ENCODE results near the gene PRELP. TPM values are rescaled to one million over a fixed set of nuclear protein-coding genes. Genes with fewer than 3 reads are reported as not detected.

The PRELP gene
- total RNA-seq, 1 experiment from 2014 or later: 0.07 TPM

DNA sequence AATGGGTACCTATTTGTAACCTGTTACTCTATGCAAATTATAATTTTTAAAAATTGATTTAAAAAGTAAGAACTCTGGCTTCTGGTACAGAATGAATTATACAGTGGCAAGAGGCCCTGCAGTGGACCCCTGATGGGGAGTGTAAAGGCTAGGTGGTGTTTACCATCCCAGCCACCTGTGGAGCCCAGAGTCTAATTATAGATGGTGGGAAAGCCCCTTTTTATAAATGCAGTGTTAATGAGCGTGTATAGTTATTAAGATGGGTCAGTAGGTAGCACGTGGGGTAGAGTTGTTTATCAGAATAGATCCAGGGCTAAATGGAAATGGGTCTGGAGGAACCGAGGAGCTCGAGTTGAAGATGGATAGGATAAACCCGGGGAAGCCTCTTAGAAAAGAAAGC, 13.9 kb upstream of the PRELP start:
- Mint-ChIP-seq H3K9me3 (no peaks in the 10 kb centered on the region; a peak in 2 of 5 replicates), H3K27ac (peak overlapping the region in 1 of 3 experiments; percentile 37; a peak in 1 of 7 replicates), H3K27me3 (ENCODE audit: low read depth) (peaks cover 8% of the 10 kb centered on the region), H3K36me3 (ENCODE audit: insufficient read depth in 1 of 3, low read depth in 3 of 3) (no peaks in the 10 kb centered on the region), H3K4me3 (no peak overlapping the region), H3K4me1 (peaks cover 24 to 34% of the 10 kb centered on the region in 2 experiments)
- Histone ChIP-seq H2BK20ac (ENCODE audit: low read depth, low read length, poor library complexity, severe bottlenecking) (no peak overlapping the region), H3K23ac (ENCODE audit: insufficient read length, low read depth, low read length) (no peak overlapping the region), H3K14ac (ENCODE audit: insufficient read depth, low read length) (no peak overlapping the region), H4K20me1 (ENCODE audit: control insufficient read depth, insufficient read depth, insufficient read length) (no peaks in the 10 kb centered on the region), H3K9me3 (ENCODE audit: control insufficient read depth, low read depth, low read length) (no peaks in the 10 kb centered on the region), H3K79me2 (ENCODE audit: insufficient read depth, low read length) (no peaks in the 10 kb centered on the region), H3K9ac (ENCODE audit: extremely low read depth, insufficient read length, low read length) (no peak overlapping the region), H3K79me1 (ENCODE audit: insufficient read depth, low read depth, low read length, poor library complexity, severe bottlenecking) (no peaks in the 10 kb centered on the region), H2BK5ac (ENCODE audit: insufficient read length, low read length) (no peak overlapping the region), H2AK5ac (ENCODE audit: insufficient read length, low read length) (no peak overlapping the region), H3K56ac (ENCODE audit: insufficient read length, low read depth, low read length) (no peak overlapping the region), H3K27ac (ENCODE audit: insufficient read length, low read depth, low read length) (no peak overlapping the region), H4K8ac (replicated peaks; ENCODE audit: insufficient read length, low read depth, low read length) (no peak overlapping the region), H2BK15ac (ENCODE audit: low read depth, low read length) (no peak overlapping the region), H3K4ac (ENCODE audit: low read depth, low read length) (no peak overlapping the region), H3K27me3 (ENCODE audit: insufficient read depth, low read length) (no peaks in the 10 kb centered on the region), H3K23me2 (ENCODE audit: insufficient read length, low read depth, low read length, poor library complexity, severe bottlenecking) (no peaks in the 10 kb centered on the region), H2BK12ac (ENCODE audit: insufficient read length, low read depth, low read length) (no peak overlapping the region), H2BK120ac (ENCODE audit: low read depth, low read length, poor library complexity, severe bottlenecking) (no peak overlapping the region), H3T11ph (ENCODE audit: low read length) (no peak overlapping the region), H3K18ac (ENCODE audit: insufficient read length, low read depth, low read length) (no peak overlapping the region), H4K91ac (ENCODE audit: insufficient read length, low read depth, low read length) (no peak overlapping the region), H3K4me2 (ENCODE audit: insufficient read depth, insufficient read length, low read length) (no peak overlapping the region), H2AFZ (ENCODE audit: low read length) (no peak overlapping the region), H4K5ac (ENCODE audit: insufficient read length, low read depth, low read length) (no peak overlapping the region), H3K4me1 (ENCODE audit: insufficient read depth, low read length) (peaks cover 4% of the 10 kb centered on the region; the same call in 1 of the 2 replicates)
- 100% methylated on average over 1 of the region's 5 CpGs for WGBS (ENCODE audit: extremely low coverage, insufficient read length, low lambda C conversion rate)
- DNase-seq: no peak
- TF ChIP-seq, protein P1, sequence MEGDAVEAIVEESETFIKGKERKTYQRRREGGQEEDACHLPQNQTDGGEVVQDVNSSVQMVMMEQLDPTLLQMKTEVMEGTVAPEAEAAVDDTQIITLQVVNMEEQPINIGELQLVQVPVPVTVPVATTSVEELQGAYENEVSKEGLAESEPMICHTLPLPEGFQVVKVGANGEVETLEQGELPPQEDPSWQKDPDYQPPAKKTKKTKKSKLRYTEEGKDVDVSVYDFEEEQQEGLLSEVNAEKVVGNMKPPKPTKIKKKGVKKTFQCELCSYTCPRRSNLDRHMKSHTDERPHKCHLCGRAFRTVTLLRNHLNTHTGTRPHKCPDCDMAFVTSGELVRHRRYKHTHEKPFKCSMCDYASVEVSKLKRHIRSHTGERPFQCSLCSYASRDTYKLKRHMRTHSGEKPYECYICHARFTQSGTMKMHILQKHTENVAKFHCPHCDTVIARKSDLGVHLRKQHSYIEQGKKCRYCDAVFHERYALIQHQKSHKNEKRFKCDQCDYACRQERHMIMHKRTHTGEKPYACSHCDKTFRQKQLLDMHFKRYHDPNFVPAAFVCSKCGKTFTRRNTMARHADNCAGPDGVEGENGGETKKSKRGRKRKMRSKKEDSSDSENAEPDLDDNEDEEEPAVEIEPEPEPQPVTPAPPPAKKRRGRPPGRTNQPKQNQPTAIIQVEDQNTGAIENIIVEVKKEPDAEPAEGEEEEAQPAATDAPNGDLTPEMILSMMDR (conservative IDR thresholded peaks at IDR 0.05): no peak

Measured in H9 (cell line).